ENCODE measurements around the gene COL8A2.

COL8A2 gene

GRCh38 chr1:36087233-36088123 is 37.5 kb downstream of the COL8A2 start:
- peak; percentile 28 for DNase-seq

DNA sequence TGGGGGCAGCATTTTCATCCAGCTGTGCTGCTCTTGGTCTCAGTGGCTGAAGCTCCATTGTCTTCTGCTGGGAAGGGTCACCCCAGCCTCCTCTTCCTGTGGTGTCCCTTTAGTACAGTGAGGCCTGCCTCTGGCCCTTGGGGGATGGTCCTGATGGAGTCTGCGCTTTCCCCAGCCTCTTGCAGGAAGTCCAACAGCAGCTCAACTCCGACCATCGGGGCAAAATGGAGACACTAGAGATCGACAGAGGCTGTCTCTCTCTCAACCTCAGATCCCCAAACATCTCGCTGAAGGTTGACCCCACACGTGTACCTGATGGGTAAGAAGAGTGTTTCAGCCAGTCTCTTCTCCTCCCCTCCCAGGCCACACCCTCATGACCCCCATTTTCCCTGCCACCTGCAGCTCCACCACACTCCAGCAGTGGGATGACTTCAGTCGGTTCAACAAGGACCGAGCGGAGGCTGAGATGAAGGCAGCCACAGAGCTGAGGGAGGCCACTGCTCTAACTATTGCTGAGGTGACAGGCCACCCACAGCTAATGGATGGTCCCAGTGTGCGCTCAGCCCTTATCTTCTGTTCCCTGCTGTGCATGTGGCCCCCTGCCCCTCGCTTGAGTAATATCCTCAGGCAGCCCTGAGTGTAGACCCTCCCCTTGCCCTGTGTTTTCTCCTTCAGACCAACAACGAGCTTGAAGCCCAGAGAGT is 38.3 kb downstream of the COL8A2 start:
- no peak for DNase-seq

DNA sequence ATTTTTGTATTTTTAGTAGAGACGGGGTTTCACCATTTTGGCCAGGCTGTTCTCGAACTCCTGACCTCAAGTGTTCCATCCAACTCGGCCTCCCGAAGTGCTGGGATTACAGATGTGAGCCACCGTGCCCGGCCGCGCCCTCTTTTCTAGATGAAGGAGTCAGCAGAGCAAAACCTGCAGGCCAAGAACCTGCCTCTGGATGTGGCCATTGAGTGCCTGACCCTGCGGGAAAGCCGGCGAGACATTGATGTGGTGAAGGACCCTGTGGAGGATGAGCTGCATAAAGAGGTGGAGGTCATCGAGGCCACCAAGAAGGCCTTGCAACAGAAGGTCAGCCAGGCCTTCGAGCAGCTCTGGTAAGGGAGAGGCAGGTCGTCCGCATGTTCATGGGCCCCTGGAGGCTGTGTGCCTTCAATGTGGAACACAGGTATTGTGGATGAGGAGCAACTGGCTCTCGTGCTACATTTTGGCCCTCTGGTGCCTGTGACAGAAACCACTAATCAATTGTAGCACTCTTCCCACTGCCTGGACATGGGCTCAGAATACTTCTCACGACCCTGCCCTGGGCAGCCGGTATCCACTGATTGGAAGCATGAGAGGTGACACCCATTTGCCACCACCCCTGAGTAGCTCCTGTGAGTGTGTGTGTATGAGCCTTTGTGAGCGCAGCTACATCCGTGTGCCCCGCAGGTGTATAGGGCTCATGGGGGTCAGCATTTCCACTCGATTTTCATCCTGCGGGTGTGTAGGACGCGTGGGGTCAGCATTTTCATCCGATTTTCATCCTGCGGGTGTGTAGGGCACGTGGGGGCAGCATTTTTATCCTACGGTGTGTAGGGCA is 39.1 kb downstream of the COL8A2 start:
- no peak for DNase-seq

GRCh38 chr1:36085126-36085525 is 39.9 kb downstream of the COL8A2 start:
- no peak for DNase-seq

GRCh38 chr1:36084497-36085115 is 40.4 kb downstream of the COL8A2 start:
- peak; percentile 74 for DNase-seq

GRCh38 chr1:36083635-36084496 is 41.2 kb downstream of the COL8A2 start, which contains the start of gene TEKT2:
Gene TEKT2, plus strand, starts transcription at chr1:36084094. Its CDS starts 828 bp downstream, at chr1:36084922.
- DNase-seq = peak; percentile 74

GRCh38 chr1:36083219-36083618 is 41.8 kb downstream of the COL8A2 start:
- DNase-seq = no peak

DNA sequence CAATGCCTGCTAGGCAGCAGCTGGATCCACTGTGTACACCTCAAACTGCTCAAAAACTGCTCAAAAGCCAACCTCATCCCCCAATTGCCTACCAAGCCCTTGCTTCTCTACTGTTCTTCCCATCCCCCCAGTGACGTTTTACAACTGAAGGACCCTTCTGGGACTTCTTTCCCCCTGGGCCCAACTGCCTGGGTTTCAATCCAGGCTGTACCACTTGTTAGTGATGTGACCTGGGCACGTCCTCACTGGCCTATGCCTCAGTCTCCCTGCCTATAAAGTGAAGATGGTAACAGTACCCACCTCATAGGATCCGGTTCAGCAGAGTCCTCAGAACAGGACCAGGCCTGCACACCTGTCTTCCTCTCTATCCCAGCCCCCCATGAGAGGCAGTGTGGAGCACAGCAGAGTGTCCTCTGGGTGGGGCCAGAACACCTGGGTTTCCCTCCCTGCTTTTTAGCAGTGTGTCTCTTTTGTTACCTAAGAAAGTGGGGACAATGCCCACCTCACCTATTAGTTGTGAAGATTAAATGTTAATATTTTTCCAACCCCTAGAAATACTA is 43.0 kb downstream of the COL8A2 start:
- DNase-seq = peak; percentile 9

- no peak for DNase-seq
Observed at GRCh38 chr1:36080801-36081200, 44.2 kb downstream of the COL8A2 start.

- no peak for DNase-seq
Observed at GRCh38 chr1:36080236-36080635, 44.8 kb downstream of the COL8A2 start.

- no peak for DNase-seq
Observed at GRCh38 chr1:36076979-36077573, 47.9 kb downstream of the COL8A2 start.

- no peak for DNase-seq
Observed at GRCh38 chr1:36070349-36070748, 54.7 kb downstream of the COL8A2 start.

DNA sequence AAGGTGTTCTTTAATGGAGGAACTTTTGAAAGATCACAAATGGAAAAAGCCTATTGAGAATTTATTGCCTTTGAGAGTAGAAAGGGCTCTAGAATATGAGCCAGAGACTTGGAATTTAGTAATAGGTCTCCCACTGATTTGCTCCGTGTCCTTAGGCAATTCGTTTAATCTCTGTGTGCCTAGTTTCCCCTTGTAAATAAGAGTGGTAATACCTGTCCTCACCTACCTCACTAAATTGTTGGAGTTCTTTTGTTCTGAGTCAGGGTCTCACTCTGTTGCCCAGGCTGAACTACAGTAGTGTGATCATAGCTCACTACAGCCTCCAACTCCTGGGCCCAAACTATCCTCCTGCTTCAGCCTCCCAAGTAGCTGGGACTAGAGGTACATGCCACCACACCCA is 56.2 kb downstream of the COL8A2 start:
- no peak for DNase-seq

DNA sequence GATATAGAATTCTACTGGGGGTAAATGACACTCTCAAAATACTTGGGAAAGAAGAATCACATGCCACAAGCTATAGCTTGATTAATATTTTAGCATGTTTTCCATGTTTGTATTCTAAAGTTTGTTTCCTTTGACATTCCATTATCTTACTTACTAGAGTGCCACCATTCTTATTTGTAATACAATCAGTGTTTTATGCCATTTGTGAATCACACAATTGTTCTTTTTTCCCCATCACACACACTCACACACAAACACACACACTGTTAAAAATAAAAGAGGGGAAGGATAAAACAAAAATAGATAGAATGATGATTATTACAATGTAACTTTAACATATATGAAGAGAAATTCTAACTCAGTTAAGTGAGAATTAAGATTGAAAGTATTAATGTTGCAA is 57.2 kb downstream of the COL8A2 start:
- no peak for DNase-seq

DNA sequence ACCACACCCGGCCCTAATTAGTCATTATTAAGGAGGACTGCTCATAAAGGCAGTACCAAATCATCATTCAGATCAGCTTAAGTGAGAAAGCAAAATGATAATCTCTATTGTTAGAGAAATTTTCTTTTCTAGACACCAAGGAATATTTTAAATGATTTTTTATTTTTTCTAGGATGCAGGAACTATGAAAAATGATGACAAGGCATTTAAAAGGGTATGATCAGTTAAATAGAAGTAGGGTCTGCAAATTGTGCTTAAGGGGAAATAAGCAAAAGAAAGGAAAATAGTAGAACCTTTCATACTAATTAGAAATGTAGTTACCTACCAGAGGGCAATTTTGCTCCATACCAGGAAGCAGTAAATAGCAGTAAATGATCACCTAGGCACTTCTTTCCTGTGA is 62.7 kb downstream of the COL8A2 start:
- no peak for DNase-seq

GRCh38 chr1:36055706-36056105 is 69.3 kb downstream of the COL8A2 start:
- no peak for DNase-seq

GRCh38 chr1:36053978-36054377 is 71.0 kb downstream of the COL8A2 start:
- no peak for DNase-seq

DNA sequence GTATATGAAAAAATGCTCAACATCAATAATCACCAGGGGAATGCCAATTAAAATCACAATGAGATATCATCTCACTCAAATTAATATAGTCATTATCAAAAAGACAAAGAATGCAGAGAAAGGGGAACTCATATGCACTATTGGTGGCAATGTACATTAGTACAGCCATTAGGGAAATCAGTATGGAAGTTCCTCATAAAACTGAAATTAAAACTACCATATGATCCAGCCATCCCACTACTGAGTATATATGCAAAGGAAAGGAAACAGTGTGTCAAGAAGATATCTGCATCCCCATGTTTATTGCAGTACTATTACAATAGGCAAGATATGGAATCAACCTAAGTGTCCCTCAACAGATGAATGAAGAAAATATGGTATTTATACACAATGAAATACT is 73.2 kb downstream of the COL8A2 start:
- DNase-seq = no peak

All from DMS53 (cell line).